ENCODE data around the gene FAM149B1.
A peak's percentile ranks its signal among the peaks of the same experiment; 100 is the strongest.

The FAM149B1 gene

DNA sequence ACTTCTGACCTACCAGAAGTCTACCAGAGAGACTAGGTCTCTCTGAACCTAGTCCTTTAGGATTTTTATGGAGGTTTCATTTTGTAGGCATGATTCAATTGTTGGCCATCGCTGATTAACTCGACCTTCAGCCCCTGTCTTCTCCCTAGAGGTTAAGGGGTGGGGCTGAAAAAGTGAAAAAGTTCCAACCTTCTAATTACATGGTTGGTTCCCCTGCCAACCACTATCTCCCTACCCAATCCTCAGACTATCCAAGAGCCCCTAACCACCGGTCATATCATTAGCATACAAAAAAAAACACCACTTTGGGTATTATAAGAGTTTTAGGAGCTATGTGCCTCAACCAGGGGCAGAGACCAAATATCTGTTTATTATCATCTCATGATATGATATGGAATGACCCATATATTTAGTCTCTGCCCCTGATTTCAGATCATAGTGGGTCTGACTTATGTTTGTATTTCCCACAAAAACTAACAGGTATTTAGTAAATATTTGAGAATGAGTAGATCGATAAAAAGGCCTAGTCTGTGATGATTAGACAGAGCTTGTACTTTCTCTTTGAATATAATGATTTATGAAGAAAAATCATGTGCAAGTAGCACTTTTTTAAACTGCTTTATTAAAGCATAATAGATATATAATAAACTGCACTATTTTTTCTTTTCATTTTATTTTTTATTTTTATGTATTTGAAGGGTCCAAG, 43.3 kb downstream of the FAM149B1 start:
- no peak overlapping the region for H3K18ac ChIP-seq (ENCODE audit: low read length)
- no CpG with 5 or more reads among the region's 4 CpGs for WGBS (ENCODE audit: extremely low coverage, insufficient coverage, low lambda C conversion rate)

GRCh38 chr10:73215749-73216148, 47.8 kb downstream of the FAM149B1 start:
- Histone ChIP-seq H2BK15ac (replicated peaks; ENCODE audit: low read depth) (no peak overlapping the region), H3K27me3 (ENCODE audit: insufficient read depth, low read length, poor library complexity) (no peaks in the 10 kb centered on the region), H3K9ac (ENCODE audit: low read length) (no peak overlapping the region), H3K4me3 (ENCODE audit: low read length) (no peak overlapping the region), H3K4me2 (ENCODE audit: low read length) (no peak overlapping the region), H3K36me3 (ENCODE audit: control insufficient read depth, insufficient read depth, low read length) (no peaks in the 10 kb centered on the region), H2BK5ac (ENCODE audit: low read length) (no peak overlapping the region), H3K23ac (ENCODE audit: low read length) (no peak overlapping the region), H2AK5ac (ENCODE audit: low read length) (no peak overlapping the region), H3K27ac (ENCODE audit: low read depth, low read length) (no peak overlapping the region), H3K79me2 (ENCODE audit: control insufficient read depth, insufficient read depth, low read length) (no peaks in the 10 kb centered on the region), H3K79me1 (ENCODE audit: low read length) (no peaks in the 10 kb centered on the region), H3K56ac (ENCODE audit: low read length) (no peak overlapping the region), H4K5ac (ENCODE audit: low read length) (no peak overlapping the region), H2BK120ac (ENCODE audit: low read depth, low read length) (no peak overlapping the region), H3K4me1 (ENCODE audit: control insufficient read depth, low read depth, low read length) (no peaks in the 10 kb centered on the region), H4K8ac (ENCODE audit: low read depth, low read length) (no peak overlapping the region), H3K4ac (ENCODE audit: low read depth, low read length) (no peak overlapping the region), H3K18ac (ENCODE audit: low read length) (no peak overlapping the region)
- WGBS (ENCODE audit: extremely low coverage, insufficient coverage, low lambda C conversion rate): no CpG with 5 or more reads among the region's 1 CpG
- no peak for DNase-seq

More for the DNA sequence above, 43.3 kb downstream of the FAM149B1 start:
- H2AK5ac ChIP-seq (ENCODE audit: low read length): no peak overlapping the region
- H3K23ac ChIP-seq (ENCODE audit: low read length): no peak overlapping the region
- no peak overlapping the region for H2BK15ac ChIP-seq (replicated peaks; ENCODE audit: low read depth)
- no peak overlapping the region for H3K56ac ChIP-seq (ENCODE audit: low read length)
- H3K79me2 ChIP-seq (ENCODE audit: control insufficient read depth, insufficient read depth, low read length): no peaks in the 10 kb centered on the region
- no peak overlapping the region for H3K27ac ChIP-seq (ENCODE audit: low read depth, low read length)
- no peaks in the 10 kb centered on the region for H3K36me3 ChIP-seq (ENCODE audit: control insufficient read depth, insufficient read depth, low read length)
- H2BK120ac ChIP-seq (ENCODE audit: low read depth, low read length): no peak overlapping the region
- H2BK5ac ChIP-seq (ENCODE audit: low read length): no peak overlapping the region
- H4K8ac ChIP-seq (ENCODE audit: low read depth, low read length): no peak overlapping the region
- H3K79me1 ChIP-seq (ENCODE audit: low read length): no peaks in the 10 kb centered on the region
- H3K27me3 ChIP-seq (ENCODE audit: insufficient read depth, low read length, poor library complexity): no peaks in the 10 kb centered on the region
- no peak overlapping the region for H3K4ac ChIP-seq (ENCODE audit: low read depth, low read length)
- DNase-seq: no peak
- H3K4me2 ChIP-seq (ENCODE audit: low read length): no peak overlapping the region
- H4K5ac ChIP-seq (ENCODE audit: low read length): no peak overlapping the region
- H3K9ac ChIP-seq (ENCODE audit: low read length): no peak overlapping the region
- no peaks in the 10 kb centered on the region for H3K4me1 ChIP-seq (ENCODE audit: control insufficient read depth, low read depth, low read length)
- no peak overlapping the region for H3K4me3 ChIP-seq (ENCODE audit: low read length)

DNA sequence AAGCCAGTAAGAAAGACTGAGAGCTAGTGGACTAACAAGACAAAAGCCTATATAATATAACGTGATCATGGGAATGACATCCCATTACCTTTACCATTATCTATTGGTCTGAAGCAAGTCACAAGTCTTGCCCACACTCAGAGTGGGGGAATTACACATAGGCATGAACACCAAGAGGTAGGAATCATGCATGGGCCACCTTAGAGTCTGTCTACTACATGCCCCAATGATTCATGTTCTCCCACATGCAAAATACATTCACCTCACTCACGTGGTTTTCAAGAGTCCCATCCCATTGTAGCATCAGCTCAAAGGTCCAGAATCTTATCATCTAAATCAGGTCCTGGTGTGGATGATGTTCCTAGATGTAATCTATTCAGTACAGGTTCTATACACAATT, 49.7 kb downstream of the FAM149B1 start:
- H3K79me2 ChIP-seq (ENCODE audit: control insufficient read depth, insufficient read depth, low read length): no peaks in the 10 kb centered on the region
- no peak for DNase-seq
- H2AK5ac ChIP-seq (ENCODE audit: low read length): no peak overlapping the region
- H3K79me1 ChIP-seq (ENCODE audit: low read length): no peaks in the 10 kb centered on the region
- H2BK5ac ChIP-seq (ENCODE audit: low read length): no peak overlapping the region
- no peak overlapping the region for H3K56ac ChIP-seq (ENCODE audit: low read length)
- WGBS (ENCODE audit: extremely low coverage, insufficient coverage, low lambda C conversion rate): no CpG with 5 or more reads among the region's 2 CpGs
- no peak overlapping the region for H3K9ac ChIP-seq (ENCODE audit: low read length)
- H2BK15ac ChIP-seq (replicated peaks; ENCODE audit: low read depth): no peak overlapping the region
- no peaks in the 10 kb centered on the region for H3K27me3 ChIP-seq (ENCODE audit: insufficient read depth, low read length, poor library complexity)
- H3K4ac ChIP-seq (ENCODE audit: low read depth, low read length): no peak overlapping the region
- no peak overlapping the region for H3K18ac ChIP-seq (ENCODE audit: low read length)
- no peaks in the 10 kb centered on the region for H3K36me3 ChIP-seq (ENCODE audit: control insufficient read depth, insufficient read depth, low read length)
- H4K5ac ChIP-seq (ENCODE audit: low read length): no peak overlapping the region
- no peak overlapping the region for H2BK120ac ChIP-seq (ENCODE audit: low read depth, low read length)
- no peak overlapping the region for H4K8ac ChIP-seq (ENCODE audit: low read depth, low read length)
- no peaks in the 10 kb centered on the region for H3K4me1 ChIP-seq (ENCODE audit: control insufficient read depth, low read depth, low read length)
- H3K23ac ChIP-seq (ENCODE audit: low read length): no peak overlapping the region
- no peak overlapping the region for H3K27ac ChIP-seq (ENCODE audit: low read depth, low read length)
- no peak overlapping the region for H3K4me3 ChIP-seq (ENCODE audit: low read length)
- H3K4me2 ChIP-seq (ENCODE audit: low read length): no peak overlapping the region

DNA sequence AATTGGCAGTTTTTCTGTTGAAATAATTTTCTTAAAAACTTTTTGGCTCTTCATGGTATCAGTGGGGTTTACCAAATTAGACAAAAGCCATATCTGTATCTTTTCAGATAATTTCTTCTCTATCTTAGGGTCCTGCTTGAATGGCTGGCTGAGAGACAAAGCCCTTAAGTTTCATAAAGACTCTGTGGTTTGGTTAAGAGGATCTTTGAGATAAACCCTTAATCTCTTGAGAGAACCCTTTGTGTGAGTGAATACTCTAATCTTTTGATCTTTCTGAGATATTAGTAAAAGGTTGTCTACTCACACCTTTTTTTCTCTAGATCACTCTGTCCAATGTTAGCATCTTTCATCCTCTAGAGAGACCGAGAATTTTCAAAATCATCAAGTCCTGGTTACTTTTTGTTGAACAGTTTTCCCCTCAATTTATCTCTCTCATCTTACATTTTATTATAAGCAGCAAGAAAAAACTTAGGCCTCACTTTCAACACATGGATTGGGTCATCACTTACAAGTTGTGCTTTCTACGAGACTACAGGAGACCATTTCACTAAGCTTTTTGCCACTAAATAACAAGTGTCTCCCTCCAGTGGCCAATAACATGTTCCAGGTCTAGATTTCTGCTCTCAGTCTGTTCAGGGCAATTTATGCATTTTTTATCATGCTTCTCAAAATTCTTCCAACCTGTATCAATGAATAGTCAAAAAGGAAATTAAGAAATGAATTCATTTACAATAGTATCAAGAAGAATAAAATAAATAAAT, 50.7 kb downstream of the FAM149B1 start:
- Histone ChIP-seq H3K4ac (ENCODE audit: low read depth, low read length) (no peak overlapping the region), H2BK120ac (ENCODE audit: low read depth, low read length) (no peak overlapping the region), H3K27ac (ENCODE audit: low read depth, low read length) (no peak overlapping the region), H3K18ac (ENCODE audit: low read length) (no peak overlapping the region), H2BK15ac (replicated peaks; ENCODE audit: low read depth) (no peak overlapping the region), H3K27me3 (ENCODE audit: insufficient read depth, low read length, poor library complexity) (no peaks in the 10 kb centered on the region), H2AK5ac (ENCODE audit: low read length) (no peak overlapping the region), H3K23ac (ENCODE audit: low read length) (no peak overlapping the region), H3K56ac (ENCODE audit: low read length) (no peak overlapping the region), H3K79me1 (ENCODE audit: low read length) (no peaks in the 10 kb centered on the region), H4K5ac (ENCODE audit: low read length) (no peak overlapping the region), H3K4me2 (ENCODE audit: low read length) (no peak overlapping the region), H3K4me3 (ENCODE audit: low read length) (no peak overlapping the region), H3K36me3 (ENCODE audit: control insufficient read depth, insufficient read depth, low read length) (no peaks in the 10 kb centered on the region), H3K4me1 (ENCODE audit: control insufficient read depth, low read depth, low read length) (no peaks in the 10 kb centered on the region), H2BK5ac (ENCODE audit: low read length) (no peak overlapping the region), H4K8ac (ENCODE audit: low read depth, low read length) (no peak overlapping the region), H3K79me2 (ENCODE audit: control insufficient read depth, insufficient read depth, low read length) (no peaks in the 10 kb centered on the region), H3K9ac (ENCODE audit: low read length) (no peak overlapping the region)
- peak; percentile 40 for DNase-seq
- WGBS (ENCODE audit: extremely low coverage, insufficient coverage, low lambda C conversion rate): no CpG with 5 or more reads among the region's 2 CpGs

DNA sequence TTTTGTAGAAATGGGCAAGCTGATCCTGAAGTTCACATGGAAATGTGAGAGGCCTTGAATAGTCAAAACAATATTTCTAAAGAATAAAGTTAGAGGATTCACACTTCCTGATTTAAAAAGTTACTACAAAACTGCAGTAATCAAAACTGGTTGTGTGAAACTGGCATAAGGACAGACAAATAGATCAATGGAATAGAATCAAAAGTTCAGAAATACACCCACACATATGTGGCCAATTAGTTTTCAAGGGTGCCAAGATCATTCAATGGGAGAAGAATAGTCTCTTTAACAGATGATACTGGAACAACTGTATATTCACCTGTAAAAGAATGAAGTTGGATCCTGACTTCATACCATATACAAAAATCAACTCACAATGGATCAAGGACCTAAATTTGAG, 51.5 kb downstream of the FAM149B1 start:
- Histone ChIP-seq H3K27me3 (ENCODE audit: insufficient read depth, low read length, poor library complexity) (no peaks in the 10 kb centered on the region), H3K36me3 (ENCODE audit: control insufficient read depth, insufficient read depth, low read length) (no peaks in the 10 kb centered on the region), H2BK15ac (replicated peaks; ENCODE audit: low read depth) (no peak overlapping the region)

More for the DNA sequence above, 51.5 kb downstream of the FAM149B1 start:
- Histone ChIP-seq H3K4me1 (ENCODE audit: control insufficient read depth, low read depth, low read length) (no peaks in the 10 kb centered on the region), H4K8ac (ENCODE audit: low read depth, low read length) (no peak overlapping the region), H3K4me3 (ENCODE audit: low read length) (no peak overlapping the region), H3K79me1 (ENCODE audit: low read length) (no peaks in the 10 kb centered on the region), H3K27ac (ENCODE audit: low read depth, low read length) (no peak overlapping the region), H3K4me2 (ENCODE audit: low read length) (no peak overlapping the region), H4K5ac (ENCODE audit: low read length) (no peak overlapping the region), H3K56ac (ENCODE audit: low read length) (no peak overlapping the region), H3K18ac (ENCODE audit: low read length) (no peak overlapping the region), H3K79me2 (ENCODE audit: control insufficient read depth, insufficient read depth, low read length) (no peaks in the 10 kb centered on the region), H2BK120ac (ENCODE audit: low read depth, low read length) (no peak overlapping the region), H2BK5ac (ENCODE audit: low read length) (no peak overlapping the region), H3K9ac (ENCODE audit: low read length) (no peak overlapping the region), H3K4ac (ENCODE audit: low read depth, low read length) (no peak overlapping the region), H3K23ac (ENCODE audit: low read length) (no peak overlapping the region), H2AK5ac (ENCODE audit: low read length) (no peak overlapping the region)
- no peak for DNase-seq

All from mesendoderm (in vitro differentiated cells).